Hypothalamus (tissue), 51 donors: ENCODE results near the gene LPIN1.
"Not testable (repeated sequence)": the region's sequence is repeated elsewhere in the genome, so short reads cannot be mapped to it uniquely, and the experiment has no call there.

Source experiments
- DNase-seq, 51 donors: peaks; one replicate each; lab custom pipeline; 2025; lab: John Stamatoyannopoulos, UW

The LPIN1 gene

DNA sequence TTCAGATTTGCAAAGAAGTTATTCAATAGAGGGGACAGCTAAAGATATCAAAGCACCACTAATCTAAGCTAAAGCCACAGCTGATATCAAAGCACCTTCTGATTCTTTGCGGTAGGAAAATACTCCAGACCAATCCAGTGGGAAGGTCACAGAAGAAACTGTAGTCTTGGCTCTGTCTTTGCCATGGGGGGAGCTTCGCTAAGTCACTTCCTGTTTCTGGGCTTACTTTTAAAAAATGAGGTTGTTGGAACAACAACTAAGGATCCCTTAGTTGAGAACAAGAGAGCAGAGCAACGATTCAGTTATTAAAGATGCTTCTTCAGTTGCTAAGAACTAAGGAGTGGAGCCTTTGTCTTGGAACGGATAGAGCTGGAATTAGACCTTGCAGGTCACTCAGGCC, 12.2 kb downstream of the LPIN1 start:
- DNase-seq = no peak

DNA sequence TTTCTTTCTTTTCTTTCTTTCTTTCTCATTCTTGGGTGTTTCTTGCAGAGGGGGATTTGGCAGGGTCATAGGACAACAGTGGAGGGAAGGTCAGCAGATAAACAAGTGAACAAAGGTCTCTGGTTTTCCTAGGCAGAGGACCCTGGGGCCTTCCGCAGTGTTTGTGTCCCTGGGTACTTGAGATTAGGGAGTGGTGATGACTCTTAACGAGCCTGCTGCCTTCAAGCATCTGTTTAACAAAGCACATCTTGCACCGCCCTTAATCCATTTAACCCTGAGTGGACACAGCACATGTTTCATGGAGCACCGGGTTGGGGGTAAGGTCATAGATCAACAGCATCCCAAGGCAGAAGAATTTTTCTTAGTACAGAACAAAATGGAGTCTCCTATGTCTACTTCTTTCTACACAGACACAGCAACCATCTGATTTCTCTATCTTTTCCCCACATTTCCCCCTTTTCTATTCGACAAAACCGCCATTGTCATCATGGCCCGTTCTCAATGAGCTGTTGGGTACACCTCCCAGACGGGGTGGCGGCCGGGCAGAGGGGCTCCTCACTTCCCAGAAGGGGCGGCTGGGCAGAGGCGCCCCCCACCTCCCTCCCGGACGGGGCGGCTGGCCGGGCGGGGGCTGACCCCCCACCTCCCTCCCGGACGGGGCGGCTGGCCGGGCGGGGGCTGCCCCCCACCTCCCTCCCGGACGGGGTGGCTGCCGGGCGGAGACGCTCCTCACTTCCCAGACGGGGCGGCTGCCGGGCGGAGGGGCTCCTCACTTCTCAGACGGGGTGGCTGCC, 12.9 kb downstream of the LPIN1 start:
- DNase-seq = not testable (repeated sequence)

DNA sequence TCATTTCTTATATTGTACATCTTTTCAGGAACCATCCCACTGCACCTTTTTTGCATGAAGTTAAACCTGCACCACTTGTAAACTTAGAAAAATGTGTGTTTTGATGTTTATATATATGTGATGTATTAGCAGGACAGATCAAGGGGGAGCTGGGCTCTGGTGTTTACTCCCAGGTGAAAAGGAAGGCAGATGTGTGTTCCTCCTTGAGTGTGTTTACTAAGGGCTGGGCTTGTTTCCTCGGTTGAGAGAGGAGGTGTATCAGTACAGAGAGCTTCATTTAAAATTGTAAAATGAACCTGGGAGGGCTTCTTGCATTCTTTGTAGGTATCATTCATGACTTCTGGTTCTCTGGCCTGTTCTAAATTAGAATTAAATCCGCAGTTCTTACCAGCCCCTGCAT, 14.8 kb downstream of the LPIN1 start:
- no peak for DNase-seq

DNA sequence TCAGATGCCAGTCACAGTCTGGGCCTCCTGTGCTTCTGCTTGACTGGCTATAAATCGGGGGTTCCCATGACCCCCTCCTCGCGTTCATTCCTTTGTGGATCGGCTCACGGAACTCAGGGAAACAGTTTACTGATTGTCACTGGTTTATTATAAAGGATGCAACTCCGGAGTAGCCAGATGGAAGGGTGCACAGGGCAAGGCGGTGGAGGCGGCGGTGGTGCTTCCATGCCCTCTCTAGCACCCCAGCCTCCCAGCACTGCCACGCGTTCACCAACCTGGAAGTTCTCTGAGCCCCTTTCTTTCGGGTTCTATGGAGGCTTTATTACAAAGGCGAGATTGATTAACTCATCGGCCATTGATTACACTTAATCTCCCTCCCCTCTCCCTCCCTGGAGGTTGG, 15.6 kb downstream of the LPIN1 start:
- no peak for DNase-seq

DNA sequence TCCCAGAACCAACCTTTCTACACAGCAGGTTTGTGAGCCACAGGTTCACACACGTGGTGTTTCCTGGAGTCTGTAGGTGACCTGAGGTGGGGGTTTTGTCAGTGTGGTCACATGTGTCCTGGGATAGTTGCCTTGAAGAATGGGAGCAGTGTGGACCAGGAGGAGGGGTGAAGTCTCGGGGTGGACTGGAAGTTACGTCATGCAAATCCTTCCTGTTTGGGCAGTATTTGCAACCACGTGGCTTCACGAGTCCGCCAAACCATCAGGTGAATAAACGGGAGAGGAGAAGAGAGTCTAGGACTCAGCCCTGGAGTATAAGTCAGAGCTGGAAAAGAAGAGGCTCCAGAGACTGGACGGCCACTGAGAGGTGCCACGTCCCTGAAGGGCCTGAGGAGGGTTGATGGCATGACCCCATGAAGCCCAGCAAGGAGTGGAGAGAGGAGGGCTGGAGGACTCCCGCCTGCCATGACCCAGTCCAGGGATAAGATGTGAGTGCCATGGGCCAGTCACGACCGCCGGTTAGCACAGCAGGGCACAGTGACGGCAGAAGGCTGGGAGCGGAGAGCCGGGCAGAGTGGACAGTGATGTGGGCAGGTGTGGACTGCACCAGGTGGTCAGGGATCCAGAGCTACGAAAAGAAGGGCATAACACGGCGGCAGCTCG, 16.5 kb downstream of the LPIN1 start:
- no peak for DNase-seq

DNA sequence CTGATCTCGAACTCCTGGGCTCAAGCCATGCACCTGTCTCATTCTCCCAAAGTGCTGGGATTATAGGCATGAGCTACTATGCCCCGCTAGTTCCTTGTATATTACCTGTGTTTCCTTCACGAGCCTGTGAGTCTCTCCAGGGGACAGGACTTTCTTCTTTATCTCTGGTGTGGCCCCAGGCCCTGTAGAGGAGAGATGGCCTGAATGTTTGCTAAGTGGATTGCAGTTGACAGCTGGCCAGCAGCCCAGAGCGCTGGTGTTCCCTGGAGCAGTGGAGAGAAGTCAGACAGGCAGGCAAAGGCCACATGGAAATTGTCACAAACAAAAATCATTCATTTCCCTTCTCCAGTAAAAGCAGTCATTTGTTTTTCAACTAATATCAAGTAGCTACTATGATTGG, 17.9 kb downstream of the LPIN1 start:
- peak in 12 of 51 donors; percentile 3 to 37 (median 32) for DNase-seq

DNA sequence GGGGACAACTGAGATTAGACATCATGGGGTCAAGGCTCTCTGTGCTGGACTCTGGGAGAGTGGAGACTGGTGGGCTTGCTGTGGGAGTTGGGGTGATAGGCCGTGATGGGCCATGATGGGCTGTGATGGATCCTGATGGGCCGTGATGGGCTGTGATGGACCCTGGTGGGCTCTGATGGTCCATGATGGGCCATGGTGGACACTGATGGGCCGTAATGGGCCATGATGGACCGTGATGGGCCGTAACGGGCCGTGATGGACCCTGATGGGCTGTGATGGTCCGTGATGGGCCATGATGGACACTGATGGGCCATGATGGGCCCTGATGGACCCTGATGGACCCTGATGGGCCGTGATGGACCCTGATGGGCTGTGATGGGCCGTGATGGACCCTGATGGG, 18.5 kb downstream of the LPIN1 start:
- DNase-seq = no peak

DNA sequence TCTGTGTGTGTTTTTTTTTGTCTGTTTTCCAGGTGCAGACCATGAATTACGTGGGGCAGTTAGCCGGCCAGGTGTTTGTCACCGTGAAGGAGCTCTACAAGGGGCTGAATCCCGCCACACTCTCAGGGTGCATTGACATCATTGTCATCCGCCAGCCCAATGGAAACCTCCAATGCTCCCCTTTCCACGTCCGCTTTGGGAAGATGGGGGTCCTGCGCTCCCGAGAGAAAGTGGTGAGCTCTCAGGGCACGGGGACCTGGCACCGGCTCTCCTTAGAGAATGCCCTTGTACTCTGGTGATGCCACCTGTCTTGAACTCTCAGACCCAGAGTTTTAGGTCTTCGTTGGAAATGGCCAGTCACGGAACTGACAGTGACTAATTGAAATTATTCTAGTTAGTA, 19.1 kb downstream of the LPIN1 start:
- DNase-seq = no peak

DNA sequence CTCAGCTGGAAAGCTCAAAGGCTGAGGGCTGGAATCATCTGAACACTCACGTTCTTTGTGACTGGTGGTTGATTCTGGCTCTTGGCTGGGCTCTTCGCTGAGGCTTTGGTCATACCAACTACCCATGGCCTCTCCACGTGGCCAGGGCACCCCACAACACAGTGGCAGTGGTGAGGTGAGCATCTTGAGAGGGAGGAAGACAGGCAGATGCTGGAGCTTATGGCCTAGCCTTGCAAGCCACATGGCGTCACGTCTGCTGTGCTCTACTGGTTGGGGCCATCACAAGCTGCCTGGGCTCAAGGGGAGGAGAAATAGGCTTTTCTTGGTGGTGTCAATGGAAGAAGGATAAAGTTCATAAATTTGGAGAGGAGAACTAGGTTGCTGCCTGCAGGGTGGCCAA, 19.6 kb downstream of the LPIN1 start:
- no peak for DNase-seq

DNA sequence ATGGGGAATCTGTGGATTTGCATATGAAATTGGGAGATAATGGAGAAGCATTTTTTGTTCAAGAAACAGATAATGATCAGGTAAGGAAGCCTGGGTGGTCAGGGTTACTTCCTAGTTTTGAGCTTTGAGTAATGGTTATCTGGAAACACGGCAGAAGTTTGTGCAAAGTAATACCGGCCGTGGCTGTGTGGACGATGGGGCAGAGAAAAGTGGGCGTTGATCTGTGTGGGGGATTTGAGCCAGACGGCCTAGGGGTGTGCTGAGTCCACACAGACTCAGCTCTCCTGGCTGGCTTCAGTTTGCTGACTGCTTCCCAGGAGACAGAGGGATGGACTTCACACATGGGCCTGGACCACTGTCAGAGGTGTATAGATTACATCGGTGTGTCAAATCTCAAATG, 21.3 kb downstream of the LPIN1 start:
- no peak for DNase-seq

DNA sequence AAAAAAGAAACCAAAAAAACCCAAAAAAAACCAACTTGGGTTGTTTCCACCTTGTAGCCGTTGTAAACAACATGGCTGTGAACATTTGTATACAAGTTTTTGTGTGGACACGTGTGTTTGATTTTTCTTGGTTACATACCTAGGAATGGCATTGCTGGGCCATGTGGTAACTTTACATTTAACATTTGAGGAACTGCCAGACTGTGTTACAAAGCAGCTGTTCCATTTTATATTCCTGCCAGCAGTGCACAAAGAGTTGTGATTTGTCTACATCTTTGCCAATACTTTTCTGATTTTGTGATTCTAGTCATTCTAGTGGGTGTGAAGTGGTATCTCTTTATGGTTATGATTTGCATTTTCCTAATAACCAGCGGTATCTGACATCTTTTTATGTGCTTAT, 22.5 kb downstream of the LPIN1 start:
- DNase-seq = no peak

DNA sequence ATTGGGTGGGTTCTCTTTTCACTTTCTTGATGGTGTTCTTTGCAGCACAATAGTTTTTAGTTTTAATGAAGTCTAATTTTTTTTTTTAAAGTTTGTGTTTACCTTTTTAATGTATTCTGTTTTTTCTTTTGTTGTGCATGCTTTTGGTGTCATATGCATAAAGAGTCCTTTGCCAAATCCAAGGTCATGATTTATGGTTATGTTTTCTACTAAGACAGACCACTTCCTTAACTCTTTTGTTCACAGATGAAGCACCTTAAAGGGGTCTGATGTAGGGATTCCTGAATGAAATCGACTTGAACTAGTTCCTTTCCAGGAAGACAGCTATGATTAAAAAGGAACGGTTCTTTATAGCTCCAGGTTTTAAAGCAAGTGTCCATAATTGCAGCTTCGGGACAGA, 23.1 kb downstream of the LPIN1 start:
- DNase-seq = no peak

DNA sequence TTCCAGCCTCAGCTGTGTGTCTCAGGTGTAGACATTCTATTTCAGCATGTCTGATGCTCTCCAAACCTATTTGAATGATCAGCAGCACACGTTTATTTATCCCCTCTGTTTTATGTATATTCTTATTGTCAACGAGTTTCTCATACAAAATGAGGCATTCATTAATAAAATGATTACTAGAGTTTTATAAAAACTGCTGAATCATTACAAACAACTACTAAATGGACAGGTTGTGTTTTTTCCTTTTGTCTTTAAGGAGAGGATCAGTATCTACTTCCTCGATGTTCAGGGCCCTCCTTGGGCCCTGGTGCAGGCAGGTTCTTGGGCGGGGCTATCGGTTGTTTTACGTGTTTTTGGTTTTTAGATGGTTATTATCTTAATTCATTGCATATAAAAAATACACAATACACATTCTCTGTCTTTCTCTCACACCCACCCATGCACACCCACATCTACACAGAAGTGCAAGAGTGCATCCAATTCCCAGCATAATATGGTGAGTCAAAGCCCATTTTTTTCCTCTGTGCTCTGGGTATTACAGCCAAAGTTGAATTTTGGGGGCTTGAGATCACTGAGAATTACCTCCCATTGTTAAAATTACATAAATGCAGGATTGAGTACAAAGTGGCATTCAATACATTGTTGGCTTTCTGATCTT, 24.2 kb downstream of the LPIN1 start:
- no peak for DNase-seq

DNA sequence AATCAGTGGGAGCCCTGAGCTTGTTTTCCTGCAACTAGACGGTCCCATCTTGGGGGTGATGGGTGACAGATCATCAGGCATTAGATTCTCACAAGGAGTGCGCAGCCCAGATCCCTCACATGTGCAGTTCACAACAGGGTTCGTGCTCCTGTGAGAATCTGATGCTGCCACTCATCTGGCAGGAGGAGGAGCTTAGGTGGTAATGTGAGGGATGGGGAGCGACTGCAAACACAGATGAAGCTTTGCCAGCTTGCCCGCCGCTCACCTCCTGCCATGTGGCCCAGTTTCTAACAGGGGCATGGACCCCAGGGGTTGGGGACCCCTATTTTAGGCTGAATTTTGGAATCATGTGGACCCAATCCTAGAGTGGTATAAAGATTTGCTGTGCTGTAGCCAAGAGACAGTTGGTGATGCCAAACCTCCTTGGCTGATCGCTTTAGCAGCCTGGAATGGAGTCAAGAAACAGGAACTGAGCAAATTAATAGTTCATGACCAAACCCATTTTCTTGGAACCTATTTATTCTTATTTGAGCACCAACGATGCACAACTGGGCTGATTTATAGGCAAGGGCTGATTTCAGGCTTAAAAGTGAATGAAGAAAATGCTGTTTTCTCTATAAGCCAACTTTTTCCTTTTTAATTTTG, 25.7 kb downstream of the LPIN1 start:
- DNase-seq = peak in 2 of 51 donors; percentile 18 to 19

DNA sequence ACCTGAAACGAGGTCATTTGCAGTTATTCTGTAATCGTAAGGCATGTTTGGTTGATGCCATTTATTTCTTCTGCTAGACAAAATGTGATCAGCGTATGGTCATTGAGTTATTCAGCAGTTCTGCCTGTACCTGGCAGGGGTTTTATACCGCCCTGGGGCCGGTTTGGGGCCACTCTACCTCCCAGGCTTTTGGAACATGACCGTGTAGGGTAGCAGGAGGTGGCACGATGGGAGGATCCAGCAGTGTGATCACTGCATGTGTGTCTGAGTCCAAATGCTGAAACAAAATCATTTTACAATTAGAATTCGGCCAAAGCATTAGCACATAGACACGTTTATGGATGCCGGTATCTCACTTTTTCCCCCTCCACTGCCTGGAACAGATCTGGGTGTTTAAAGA, 26.7 kb downstream of the LPIN1 start:
- no peak for DNase-seq

DNA sequence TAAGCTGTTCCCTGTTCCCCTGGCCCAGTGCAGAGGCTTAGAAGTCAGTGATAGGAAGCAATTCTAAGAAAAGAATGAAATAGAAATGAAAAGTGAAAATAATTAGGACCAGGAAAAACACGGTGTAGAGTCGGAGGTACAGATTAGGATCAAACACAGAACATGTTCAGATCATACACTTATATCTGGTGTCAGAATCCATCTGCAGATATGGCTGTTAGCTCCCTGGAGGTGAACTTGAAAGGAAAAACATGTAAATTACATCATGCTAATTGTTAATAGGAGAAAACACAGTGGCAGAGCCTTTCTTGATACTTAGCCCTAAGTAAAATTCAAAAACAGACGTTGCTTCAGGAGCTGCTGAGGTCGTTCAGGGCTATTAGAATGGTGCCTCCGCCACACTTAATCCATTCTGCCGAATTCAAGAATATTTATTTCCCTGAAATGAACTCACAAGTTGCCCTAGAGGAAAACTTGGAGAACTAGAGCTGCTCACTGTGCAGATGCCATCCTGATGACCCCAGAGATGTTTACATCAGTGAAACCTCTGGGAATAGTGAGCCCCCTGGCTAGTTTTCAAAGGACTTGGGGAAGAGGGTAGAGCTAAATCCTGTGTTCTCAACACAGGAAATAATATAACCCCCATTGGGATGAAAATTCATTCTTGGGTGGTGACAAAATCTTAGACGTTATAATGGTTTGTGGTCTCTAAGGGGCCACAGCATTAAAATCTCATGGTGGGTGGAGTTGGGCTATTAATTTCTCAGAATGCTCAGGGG, 27.5 kb downstream of the LPIN1 start:
- DNase-seq = no peak

DNA sequence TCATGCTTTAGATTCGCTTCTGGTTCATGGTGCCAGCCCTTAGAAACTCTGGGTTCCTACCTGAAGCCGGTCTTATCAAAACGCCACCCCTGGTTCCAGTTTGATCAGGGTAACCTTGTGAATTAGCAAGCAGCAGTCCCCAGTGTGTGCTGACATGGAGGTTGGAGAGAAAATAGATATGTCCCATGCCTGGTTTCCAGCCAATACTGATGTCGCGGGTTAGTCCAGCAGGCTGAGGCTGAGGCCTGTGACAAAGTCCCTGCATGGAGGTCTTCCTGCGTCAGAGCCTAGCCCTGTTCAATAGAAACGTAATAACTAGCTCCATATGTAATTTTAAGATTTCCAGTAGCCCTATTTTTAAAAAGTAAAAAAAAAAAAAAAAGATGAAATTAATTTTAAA, 28.2 kb downstream of the LPIN1 start:
- DNase-seq = no peak

DNA sequence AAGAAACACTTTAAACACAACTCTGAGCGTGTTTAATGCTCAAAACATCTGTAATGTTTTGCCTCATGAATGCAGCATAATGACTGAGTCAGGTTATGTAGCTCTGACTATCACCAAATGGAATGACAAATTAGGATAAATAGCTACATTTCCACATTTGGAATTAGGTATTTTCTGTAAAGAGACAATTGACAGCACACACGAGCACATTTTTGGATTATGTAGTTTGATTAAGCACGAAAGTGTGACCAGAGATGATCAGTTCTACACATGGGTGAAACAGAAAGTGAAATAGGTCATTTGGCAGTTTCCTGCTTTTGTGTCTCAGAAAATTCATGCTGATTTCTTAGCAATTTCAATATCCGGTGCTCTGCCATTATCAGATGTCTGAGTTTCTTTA, 29.0 kb downstream of the LPIN1 start:
- no peak for DNase-seq

DNA sequence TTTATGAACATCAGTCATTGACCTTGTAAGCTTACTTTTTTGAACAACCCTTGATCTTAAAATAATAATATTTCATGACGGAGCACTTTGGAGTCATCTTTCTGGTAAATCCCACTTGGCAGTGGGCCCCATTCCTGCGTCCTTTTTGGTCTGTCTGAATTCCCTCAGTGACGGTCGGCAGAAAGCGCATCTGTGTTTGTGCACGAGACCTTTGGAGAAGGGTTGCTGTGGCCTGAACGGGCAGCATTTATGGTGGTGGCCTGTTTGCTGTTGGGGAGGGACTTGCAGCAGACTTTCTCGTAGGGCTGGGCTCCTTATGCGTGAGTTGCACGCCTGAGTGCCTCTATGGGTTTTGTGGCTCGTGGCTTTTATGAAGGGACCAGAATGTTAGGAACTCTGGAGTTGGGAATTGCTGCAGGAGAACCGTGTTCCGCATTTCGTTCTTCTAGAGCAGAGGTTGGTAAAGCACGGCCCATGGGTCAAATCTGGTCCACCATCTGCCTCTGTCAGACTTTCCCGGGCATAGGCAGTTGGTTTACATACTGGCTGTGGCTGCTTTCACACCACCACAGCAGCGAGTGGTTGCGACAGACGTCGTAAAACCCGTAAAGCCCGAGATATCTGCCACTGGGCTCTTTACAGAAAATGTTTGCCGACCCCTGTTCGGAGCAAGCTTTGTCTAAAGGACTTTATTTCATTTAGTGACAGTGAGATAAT, 30.8 kb downstream of the LPIN1 start:
- DNase-seq = no peak

DNA sequence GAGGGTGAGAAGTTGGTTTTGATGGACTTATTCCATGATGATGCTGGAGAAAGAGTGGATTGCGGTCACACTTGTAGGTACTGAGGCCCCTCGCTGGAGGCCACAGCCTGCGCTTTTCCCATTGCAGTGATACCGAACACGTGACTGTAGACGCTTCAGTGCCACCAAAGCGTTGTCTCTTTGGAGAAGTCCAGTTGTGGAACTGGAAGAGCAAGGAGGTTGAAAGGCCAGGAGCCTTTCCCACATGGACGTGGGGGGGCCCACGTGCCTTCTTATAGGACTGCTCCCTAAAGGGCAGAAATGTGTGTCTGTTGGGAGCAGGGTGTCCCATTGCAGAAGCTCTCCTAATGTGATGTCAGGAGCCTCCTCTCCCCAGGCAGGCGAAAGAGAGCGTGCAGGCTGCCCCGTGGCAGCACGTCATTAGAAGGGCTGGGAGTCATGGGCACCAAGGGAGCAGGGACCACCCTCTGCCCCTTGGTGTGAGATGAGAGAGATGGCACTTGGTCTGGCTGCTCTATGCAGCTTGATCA, 31.5 kb downstream of the LPIN1 start:
- no peak for DNase-seq
